OCI-LY3 (cell line): ENCODE data around the gene FBRSL1.
"Not testable (repeated sequence)": the region's sequence is repeated elsewhere in the genome, so short reads cannot be mapped to it uniquely, and the experiment has no call there.

Source experiments
- H2AFZ ChIP-seq: fragments of 200-600, 300-600 bp; shearing (Covaris generic); 2 replicates; pipeline ENCODE4 v1.6.0; 2014; ENCODE audit warnings: antibody characterized with exemption, low read depth, low read length
- H3K27ac ChIP-seq: fragments of 200-600, 300-600 bp; sonication (generic); 2 replicates; pipeline ENCODE4 v1.5.1; 2014; ENCODE audit warnings: mild to moderate bottlenecking, low read length, moderate library complexity, mixed read lengths
- H3K27me3 ChIP-seq: fragments of 200-600, 300-600 bp; sonication (generic); 2 replicates; pipeline ENCODE4 v1.6.1; 2014; ENCODE audit warnings: low read depth, low read length, mixed read lengths
- H3K36me3 ChIP-seq: fragments of 200-600, 300-600 bp; sonication (generic); replicated peaks from 2 replicates; pipeline ENCODE3; 2014; ENCODE audit warnings: low read depth, low read length, mixed read lengths
- H3K4me1 ChIP-seq: fragments of 300-600, 200-600 bp; sonication (generic); 2 replicates; pipeline ENCODE4 v1.6.1; 2014; ENCODE audit warnings: low read length, mixed read lengths
- H3K4me2 ChIP-seq: fragments of 200-600, 300-600 bp; sonication (generic); 2 replicates; pipeline ENCODE4 v1.6.1; 2014; ENCODE audit warnings: low read length, mixed read lengths
- H3K4me3 ChIP-seq: fragments of 300-600, 200-600 bp; sonication (generic); 2 replicates; pipeline ENCODE4 v1.5.1; 2014; ENCODE audit warnings: antibody characterized with exemption, mild to moderate bottlenecking, low read length, moderate library complexity
- H3K79me2 ChIP-seq: fragments of 300-600, 200-600 bp; shearing (Covaris generic); 2 replicates; pipeline ENCODE4 v1.6.1; 2014; ENCODE audit warnings: mild to moderate bottlenecking, low read length, mixed read lengths
- H3K9ac ChIP-seq: fragments of 300-600, 200-600 bp; shearing (Covaris generic); 2 replicates; pipeline ENCODE4 v1.6.0; 2014; ENCODE audit warnings: mild to moderate bottlenecking, low read length, moderate library complexity
- H3K9me3 ChIP-seq: fragments of 200-600, 300-600 bp; shearing (Covaris generic); 2 replicates; pipeline ENCODE4 v1.6.1; 2014; ENCODE audit warnings: low read length, mixed read lengths; ENCODE audit not compliant: insufficient read depth
- H4K20me1 ChIP-seq: fragments of 200-600, 300-600 bp; sonication (generic); 2 replicates; pipeline ENCODE4 v1.6.1; 2016; ENCODE audit warnings: low read length, mixed read lengths; ENCODE audit not compliant: insufficient read depth
- EZH2phosphoT487 ChIP-seq: fragments of 200-600 bp; shearing (Covaris generic); IDR thresholded peaks from 2 replicates; pipeline ENCODE4 v1.6.1; 2018; ENCODE audit warnings: antibody characterized with exemption, mixed run types, low read depth
- TF ChIP-seq, protein P1 (sequence below): fragments of 200-600, 300-600 bp; sonication (generic); IDR thresholded peaks from 2 replicates; pipeline ENCODE4 v1.5.1; 2014; ENCODE audit warnings: antibody characterized with exemption, low read length, low read depth

FBRSL1 gene

DNA sequence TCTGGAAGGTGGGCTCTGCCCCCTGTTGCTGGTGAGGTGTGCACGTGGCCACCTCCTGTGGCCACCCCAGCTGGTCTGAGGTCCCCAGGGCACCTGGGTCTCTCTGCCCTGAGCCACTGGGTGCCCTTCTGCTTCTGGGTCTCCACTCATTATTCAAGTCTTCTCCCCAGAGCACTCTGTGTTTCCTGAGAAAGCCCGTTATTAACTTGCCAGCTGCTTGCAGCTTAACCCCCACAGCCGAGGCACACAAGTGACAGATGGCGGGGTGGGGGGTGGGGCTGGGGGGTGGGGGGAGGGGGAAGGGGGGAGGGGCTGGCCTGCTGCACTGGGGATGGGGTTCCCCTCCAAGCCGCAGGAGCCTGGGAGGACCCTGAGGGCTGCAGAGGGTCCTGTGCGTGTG, 40.5 kb downstream of the FBRSL1 start:
- no peak overlapping the region for H3K9ac ChIP-seq
- H3K4me3 ChIP-seq, result no peak overlapping the region
- TF ChIP-seq, protein P1, sequence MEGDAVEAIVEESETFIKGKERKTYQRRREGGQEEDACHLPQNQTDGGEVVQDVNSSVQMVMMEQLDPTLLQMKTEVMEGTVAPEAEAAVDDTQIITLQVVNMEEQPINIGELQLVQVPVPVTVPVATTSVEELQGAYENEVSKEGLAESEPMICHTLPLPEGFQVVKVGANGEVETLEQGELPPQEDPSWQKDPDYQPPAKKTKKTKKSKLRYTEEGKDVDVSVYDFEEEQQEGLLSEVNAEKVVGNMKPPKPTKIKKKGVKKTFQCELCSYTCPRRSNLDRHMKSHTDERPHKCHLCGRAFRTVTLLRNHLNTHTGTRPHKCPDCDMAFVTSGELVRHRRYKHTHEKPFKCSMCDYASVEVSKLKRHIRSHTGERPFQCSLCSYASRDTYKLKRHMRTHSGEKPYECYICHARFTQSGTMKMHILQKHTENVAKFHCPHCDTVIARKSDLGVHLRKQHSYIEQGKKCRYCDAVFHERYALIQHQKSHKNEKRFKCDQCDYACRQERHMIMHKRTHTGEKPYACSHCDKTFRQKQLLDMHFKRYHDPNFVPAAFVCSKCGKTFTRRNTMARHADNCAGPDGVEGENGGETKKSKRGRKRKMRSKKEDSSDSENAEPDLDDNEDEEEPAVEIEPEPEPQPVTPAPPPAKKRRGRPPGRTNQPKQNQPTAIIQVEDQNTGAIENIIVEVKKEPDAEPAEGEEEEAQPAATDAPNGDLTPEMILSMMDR, result no peak
- TF ChIP-seq EZH2phosphoT487, result no peak
- H2AFZ ChIP-seq, result no peak overlapping the region
- H3K36me3 ChIP-seq, result no peaks in the 10 kb centered on the region
- H3K27ac ChIP-seq, result no peak overlapping the region
- H3K4me2 ChIP-seq, result no peak overlapping the region
- H3K9me3 ChIP-seq, result no peaks in the 10 kb centered on the region
- H3K79me2 ChIP-seq, result no peaks in the 10 kb centered on the region
- no peaks in the 10 kb centered on the region for H4K20me1 ChIP-seq
- no peaks in the 10 kb centered on the region for H3K27me3 ChIP-seq
- H3K4me1 ChIP-seq, result no peaks in the 10 kb centered on the region

DNA sequence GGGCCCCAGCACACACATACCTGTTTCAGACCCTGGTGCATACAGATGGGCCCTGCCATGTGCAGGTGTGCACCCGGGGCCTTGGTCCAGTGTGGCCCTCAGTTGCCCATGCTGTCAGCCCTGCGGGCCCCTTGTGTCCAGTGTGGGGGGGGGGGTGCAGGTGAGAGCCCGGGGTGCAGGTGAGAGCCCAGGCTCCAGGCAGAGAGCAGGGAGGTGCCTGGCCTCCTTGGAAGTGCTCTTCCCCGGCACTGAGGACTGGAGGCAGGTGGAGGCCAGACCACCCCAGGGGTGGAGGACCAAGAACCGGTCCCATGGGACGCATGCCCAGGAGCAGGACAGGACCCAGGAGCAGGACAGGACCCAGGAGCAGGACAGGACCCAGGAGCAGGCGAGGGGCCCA, 40.9 kb downstream of the FBRSL1 start:
- H3K79me2 ChIP-seq, result no peaks in the 10 kb centered on the region
- TF ChIP-seq, protein P1, result no peak
- no peak for TF ChIP-seq EZH2phosphoT487
- H2AFZ ChIP-seq, result no peak overlapping the region
- no peak overlapping the region for H3K27ac ChIP-seq
- H3K9ac ChIP-seq, result no peak overlapping the region
- no peaks in the 10 kb centered on the region for H3K9me3 ChIP-seq
- H3K4me2 ChIP-seq, result no peak overlapping the region
- no peaks in the 10 kb centered on the region for H3K27me3 ChIP-seq
- H3K4me3 ChIP-seq, result no peak overlapping the region
- no peaks in the 10 kb centered on the region for H3K4me1 ChIP-seq
- no peaks in the 10 kb centered on the region for H3K36me3 ChIP-seq
- H4K20me1 ChIP-seq, result no peaks in the 10 kb centered on the region

DNA sequence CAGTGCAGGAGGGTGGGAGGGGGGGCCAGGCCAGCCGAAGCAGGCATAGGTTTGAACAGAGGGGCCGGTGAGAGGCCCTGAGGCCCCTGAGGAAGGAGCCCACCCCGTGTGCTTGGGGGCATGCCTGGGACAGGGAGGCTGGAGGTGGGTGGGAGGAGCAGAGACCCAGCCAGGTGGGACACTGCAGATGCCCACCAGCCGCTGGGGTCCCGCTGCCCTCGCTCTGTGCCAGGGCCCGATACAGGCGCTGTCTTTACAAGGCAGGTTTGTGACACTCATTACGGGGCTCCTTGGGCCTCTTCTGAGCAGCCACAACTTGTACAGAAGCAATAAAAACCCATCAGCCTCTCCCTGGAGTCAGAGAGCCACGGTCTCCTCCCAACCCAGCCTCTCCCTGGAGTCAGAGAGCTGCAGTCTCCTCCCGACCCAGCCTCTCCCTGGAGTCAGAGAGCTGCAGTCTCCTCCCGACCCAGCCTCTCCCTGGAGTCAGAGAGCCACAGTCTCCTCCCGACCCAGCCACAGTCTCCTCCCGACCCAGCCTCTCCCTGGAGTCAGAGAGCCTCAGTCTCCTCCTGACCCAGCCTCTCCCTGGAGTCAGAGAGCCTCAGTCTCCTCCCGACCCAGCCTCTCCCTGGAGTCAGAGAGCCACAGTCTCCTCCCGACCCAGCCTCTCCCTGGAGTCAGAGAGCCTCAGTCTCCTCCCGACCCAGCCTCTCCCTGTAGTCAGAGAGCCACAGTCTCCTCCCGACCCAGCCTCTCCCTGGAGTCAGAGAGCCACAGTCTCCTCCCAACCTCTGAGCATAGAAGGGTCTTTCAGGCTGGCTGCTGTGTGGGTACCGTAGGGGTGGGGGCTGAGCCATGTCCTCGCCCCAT, 43.0 kb downstream of the FBRSL1 start:
- H3K27ac ChIP-seq, H3K36me3 ChIP-seq, H3K27me3 ChIP-seq, H4K20me1 ChIP-seq, H3K9ac ChIP-seq, H2AFZ ChIP-seq, H3K79me2 ChIP-seq, H3K4me1 ChIP-seq, H3K4me2 ChIP-seq, H3K4me3 ChIP-seq, H3K9me3 ChIP-seq: not testable (repeated sequence)

DNA sequence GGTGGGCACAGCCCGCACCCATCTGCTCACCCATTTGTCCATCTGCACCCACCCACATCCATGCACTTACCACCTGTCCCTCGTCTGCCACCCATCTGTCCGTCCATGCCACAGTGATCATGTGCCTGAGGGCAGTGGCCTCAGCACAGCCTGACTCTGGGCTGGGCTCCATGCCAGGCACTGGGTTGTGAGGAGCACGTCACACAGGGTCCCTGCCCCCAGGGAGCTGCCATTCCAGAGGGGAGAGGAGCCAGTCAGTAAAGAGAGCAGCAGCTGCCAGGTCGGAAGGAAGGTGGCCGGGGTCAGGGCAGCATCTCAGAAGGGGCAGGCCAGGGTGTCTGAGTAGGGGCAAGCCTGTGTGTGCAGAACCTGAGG, 43.6 kb downstream of the FBRSL1 start:
- no peak overlapping the region for H2AFZ ChIP-seq
- H3K4me2 ChIP-seq, result no peak overlapping the region
- H3K9ac ChIP-seq, result no peak overlapping the region
- H4K20me1 ChIP-seq, result no peaks in the 10 kb centered on the region
- no peaks in the 10 kb centered on the region for H3K36me3 ChIP-seq
- H3K27me3 ChIP-seq, result no peaks in the 10 kb centered on the region
- H3K79me2 ChIP-seq, result no peaks in the 10 kb centered on the region
- H3K4me1 ChIP-seq, result no peaks in the 10 kb centered on the region
- no peak overlapping the region for H3K27ac ChIP-seq
- no peaks in the 10 kb centered on the region for H3K9me3 ChIP-seq
- TF ChIP-seq, protein P1, result no peak
- no peak for TF ChIP-seq EZH2phosphoT487
- H3K4me3 ChIP-seq, result no peak overlapping the region
